PC-3 (cell line): Measurements from ENCODE around the gene DPAGT1. TPM values are rescaled to one million over a fixed set of nuclear protein-coding genes. Genes with fewer than 3 reads are reported as not detected.

Experiments
- ATAC-seq: fragments of 200-7000 bp; cut with Tn5 transposase; 2 replicates; pipeline ENCODE4 v1.9.1; 2020; ENCODE audit warnings: mild to moderate bottlenecking, moderate library complexity
- Bru-seq: library from RNA; stranded (reverse); fragments of 400-500 nt; gene quantifications from one replicate; lab custom pipeline; 2021; lab: Mats Ljungman, UMichigan
- BruChase-seq, 2 experiments: library from RNA; stranded (reverse); fragments of 400-500 nt; gene quantifications; one replicate each; lab custom pipeline; 2021; lab: Mats Ljungman, UMichigan
- BruUV-seq: library from RNA; stranded (reverse); fragments of 400-500 nt; replicated peaks from 2 replicates; lab custom pipeline; 2021; lab: Mats Ljungman, UMichigan
- CTCF ChIA-PET: fragments of 300-600 bp; sonication (Branson Sonifier 250); formaldehyde crosslinking; loops from one replicate; lab custom pipeline; 2022; ENCODE audit warnings: antibody characterized with exemption; lab: Charles Lee
- POLR2A ChIA-PET: fragments of 300-600 bp; sonication (Branson Sonifier 250); formaldehyde crosslinking; loops from one replicate; lab custom pipeline; 2022; ENCODE audit warnings: antibody characterized with exemption; ENCODE audit not compliant: unreplicated experiment; lab: Charles Lee
- DNase-seq: peaks from one replicate; pipeline ENCODE4 v3.0.0-alpha.2; 2015
- H2AFZ ChIP-seq: fragments of 300-600 bp; sonication (generic); 2 replicates; pipeline ENCODE4 v1.6.0; 2016; ENCODE audit warnings: antibody characterized with exemption, low read length
- H3F3A ChIP-seq: fragments of 300-600 bp; sonication (generic); one replicate; pipeline ENCODE4 v1.6.0; 2017; ENCODE audit warnings: antibody characterized with exemption, low read length, control low read depth, mild to moderate bottlenecking; ENCODE audit not compliant: unreplicated experiment
- H3K27ac ChIP-seq: fragments of 300-600 bp; sonication (generic); 2 replicates; pipeline ENCODE4 v1.5.1; 2016; ENCODE audit warnings: mild to moderate bottlenecking, low read length
- H3K27me3 ChIP-seq: fragments of 300-600 bp; sonication (generic); 2 replicates; pipeline ENCODE4 v1.6.1; 2016; ENCODE audit warnings: low read length, mixed read lengths
- H3K36me3 ChIP-seq: fragments of 300-600 bp; sonication (generic); 2 replicates; pipeline ENCODE4 v1.6.1; 2016; ENCODE audit warnings: low read depth, mixed run types, low read length, mixed read lengths
- H3K4me1 ChIP-seq: fragments of 300-600 bp; sonication (generic); 2 replicates; pipeline ENCODE4 v1.5.1; 2016; ENCODE audit warnings: low read length; ENCODE audit not compliant: insufficient read depth
- H3K4me2 ChIP-seq: fragments of 300-600 bp; sonication (generic); 2 replicates; pipeline ENCODE4 v1.6.0; 2016; ENCODE audit warnings: low read length
- H3K4me3 ChIP-seq: fragments of 300-600 bp; sonication (generic); 2 replicates; pipeline ENCODE4 v1.5.1; 2016; ENCODE audit warnings: mild to moderate bottlenecking, low read length, mixed read lengths
- H3K79me2 ChIP-seq: fragments of 300-600 bp; sonication (generic); 2 replicates; pipeline ENCODE4 v1.6.1; 2017; ENCODE audit warnings: low read length, mixed read lengths
- H3K9ac ChIP-seq: fragments of 300-600 bp; sonication (generic); 2 replicates; pipeline ENCODE4 v1.6.0; 2016; ENCODE audit warnings: mild to moderate bottlenecking, low read length
- H3K9me2 ChIP-seq: fragments of 300-600 bp; sonication (generic); replicated peaks from 2 replicates; pipeline ENCODE4 v1.6.1; 2016; ENCODE audit warnings: mixed run types, low read length, mixed read lengths
- H3K9me3 ChIP-seq: fragments of 300-600 bp; sonication (generic); 2 replicates; pipeline ENCODE4 v1.6.1; 2016; ENCODE audit warnings: low read length, mixed read lengths
- H4K20me1 ChIP-seq: fragments of 300-600 bp; sonication (generic); 2 replicates; pipeline ENCODE4 v1.6.1; 2016; ENCODE audit warnings: low read length, mixed read lengths
- CTCF ChIP-seq: fragments of 300-600 bp; sonication (generic); conservative IDR thresholded peaks from 2 replicates; pipeline ENCODE4 v1.5.1; 2017; ENCODE audit warnings: antibody characterized with exemption, low read depth, mild to moderate bottlenecking, low read length
- EZH2 ChIP-seq: fragments of 300-600 bp; sonication (generic); IDR thresholded peaks from one replicate; pipeline ENCODE4 v1.6.1; 2017; ENCODE audit warnings: antibody characterized with exemption, mild to moderate bottlenecking, low read length; ENCODE audit not compliant: unreplicated experiment
- EZH2phosphoT487 ChIP-seq: fragments of 300-600 bp; sonication (generic); IDR thresholded peaks from 2 replicates; pipeline ENCODE4 v1.6.1; 2018; ENCODE audit warnings: mild to moderate bottlenecking, antibody characterized with exemption, low read length, borderline replicate concordance
- intact Hi-C: fragments of 100-400 bp; cut with micrococcal nuclease; formaldehyde crosslinking; loops from 2 replicates; pipeline ENCODE4 v1.9.0; 2023
- long read RNA-seq: library from polyadenylated mRNA; unstranded; transcript quantifications from one replicate; pipeline ENCODE4 v2.0.0, GENCODE V29; 2021; ENCODE audit not compliant: unreplicated experiment
- total RNA-seq: library from RNA; depleted of rRNA; stranded (reverse); fragments of >200 nt; gene quantifications from 2 replicates; pipeline ENCODE4 v1.2.3, GENCODE V29; 2014; rRNA removed

The DPAGT1 gene
- total RNA-seq (68.0 and 82.4 TPM in 2 replicates), Bru-seq, nascent RNA (percentile 75 among the genes with signal in this experiment), BruChase-seq, experiment 1, labeled RNA remaining after a 6-hour chase (percentile 88 among the genes with signal in this experiment), BruChase-seq, experiment 2, labeled RNA remaining after a 2-hour chase (percentile 84 among the genes with signal in this experiment)
- long read RNA-seq, transcript DPAGT1-201 (9 exons, 2,205 nt), result major isoform, 83 of 135 reads
- long read RNA-seq, partial matches to known transcripts, result 31 of 135 reads
- long read RNA-seq, other reads (novel, unspliced or antisense), result 16 of 135 reads

- TF ChIP-seq CTCF (no peak), EZH2phosphoT487 (no peak), EZH2 (no peak)
These were observed at the start of gene DPAGT1 for GRCh38 chr11:119101759-119102423. DPAGT1 (minus strand) TSS chr11:119101853; CDS start chr11:119101655, 198 bp downstream.

GRCh38 chr11:119149786-119150275 lies 48.2 kb upstream of the DPAGT1 start:
- Histone ChIP-seq H3K36me3 (no peaks in the 10 kb centered on the region), H3K9ac (no peak overlapping the region), H3K9me2 (no peaks in the 10 kb centered on the region), H3K4me3 (peak overlapping the region; percentile 82; the same call in 1 of the 2 replicates), H4K20me1 (no peaks in the 10 kb centered on the region), H2AFZ (peak overlapping the region; percentile 99), H3K9me3 (no peaks in the 10 kb centered on the region), H3K4me1 (0 out of 2 replicates have a peak, but pooled peaks cover 3% of the 10 kb centered on the region), H3K79me2 (no peaks in the 10 kb centered on the region), H3K4me2 (peak overlapping the region; percentile 99), H3F3A (no peaks in the 10 kb centered on the region), H3K27ac (no peak overlapping the region), H3K27me3 (no peaks in the 10 kb centered on the region)
- no TSS peak for BruUV-seq
- ChIA-PET POLR2A (no interaction called here), CTCF (no interaction called here)
- intact Hi-C loops, result loop anchor here (10.0 kb wide), 1 partner anchor 145 kb away; no protein-coding TSS in a partner anchor
- no peak for ATAC-seq
- DNase-seq, result no peak
- no peak for TF ChIP-seq EZH2phosphoT487
- TF ChIP-seq EZH2, result no peak
- no peak for TF ChIP-seq CTCF

More at GRCh38 chr11:119101759-119102423, at the start of gene DPAGT1:
- Histone ChIP-seq H3K4me3 (peak within 1 kb of the TSS; percentile 89), H3K9me3 (no peaks in the 10 kb centered on the region), H3K36me3 (peaks cover 17% of the 10 kb centered on the region), H3K79me2 (peaks cover 37% of the 10 kb centered on the region), H3K27me3 (no peaks in the 10 kb centered on the region), H2AFZ (peak within 1 kb of the TSS; percentile 83), H4K20me1 (no peaks in the 10 kb centered on the region), H3K9me2 (no peaks in the 10 kb centered on the region), H3K9ac (peak within 1 kb of the TSS; percentile 84), H3K4me1 (peaks cover 24% of the 10 kb centered on the region), H3K4me2 (peak within 1 kb of the TSS; percentile 96), H3K27ac (peak within 1 kb of the TSS; percentile 84), H3F3A (no peaks in the 10 kb centered on the region)
- no TSS peak for BruUV-seq
- intact Hi-C loops, result loop anchor here (1.0 to 2.0 kb wide), 6 partner anchors 17 to 95 kb away; partner anchors contain the start of genes HINFP, HMBS, RPS25 and SLC37A4
- DNase-seq (peak; percentile 99), ATAC-seq (peak; percentile 81)
- ChIA-PET CTCF (interaction anchor here (0.5 to 1.7 kb wide), 13 partner anchors 17 to 850 kb away, joined by 3 to 11 read pairs (median 4); partner anchors contain the start of genes CBL, HINFP, HYOU1 and VPS11), POLR2A (interaction anchor here (0.5 to 1.4 kb wide), 12 partner anchors 17 to 422 kb away, joined by 3 to 18 read pairs (median 4); partner anchors contain the start of genes ABCG4, C1QTNF5, HINFP and HMBS)
